ENCODE data around the gene RNF5.

RNF5 gene

DNA sequence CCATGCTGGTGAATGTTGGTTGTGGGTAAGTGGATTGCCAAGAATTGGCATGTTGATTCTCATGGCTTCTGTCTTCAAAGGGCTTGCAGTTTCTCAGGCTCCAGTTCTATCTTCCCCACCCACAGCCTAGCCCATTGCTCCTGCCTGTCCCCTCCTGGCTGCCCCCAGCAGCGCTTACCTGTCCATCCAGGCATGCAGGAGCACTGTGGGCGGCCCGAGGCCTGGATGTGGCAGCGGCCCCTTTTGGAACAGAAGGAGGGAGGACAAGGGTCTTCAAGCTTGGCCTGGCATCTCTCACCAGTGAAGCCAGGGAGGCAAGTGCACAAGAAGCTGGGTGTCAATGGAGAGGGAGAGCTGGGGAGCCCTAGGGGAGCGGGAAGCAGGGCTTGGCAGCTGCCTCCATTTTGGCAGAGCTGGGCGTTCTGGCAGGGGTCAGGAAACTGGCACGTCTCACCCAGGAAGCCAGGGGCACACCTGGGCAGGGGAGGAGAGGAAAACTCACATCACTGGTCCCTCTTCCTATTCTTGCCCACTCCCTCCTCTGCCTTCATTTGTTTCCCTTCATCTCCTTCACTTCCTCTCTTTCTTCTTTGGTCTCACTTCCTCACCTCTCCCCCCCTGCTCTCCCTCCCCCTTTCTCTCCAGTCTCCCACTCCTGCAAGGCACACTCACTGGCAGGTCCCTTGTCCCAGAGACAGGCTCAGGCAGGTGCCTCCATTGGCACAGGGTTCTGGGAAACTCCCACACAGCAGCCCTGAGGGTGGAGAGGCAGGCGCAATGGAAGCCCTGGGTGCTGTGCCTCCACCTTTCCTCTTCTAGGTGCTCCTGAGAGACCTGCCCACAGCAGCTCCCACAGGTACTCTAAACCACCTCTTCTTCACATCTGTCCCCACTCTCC, 44.4 kb downstream of the RNF5 start:
- Mint-ChIP-seq H3K9me3 (no peaks in the 10 kb centered on the region), H3K4me3 (no peak overlapping the region), H3K4me1 (ENCODE audit: low read depth in 2 of 2) (no peaks in the 10 kb centered on the region), H3K27me3 (peaks cover 0 to 34% of the 10 kb centered on the region in 2 donors), H3K36me3 (ENCODE audit: insufficient read depth) (no peaks in the 10 kb centered on the region), H3K27ac (no peak overlapping the region)
- DNase-seq (no peak), ATAC-seq (replicated peaks) (no peak)

DNA sequence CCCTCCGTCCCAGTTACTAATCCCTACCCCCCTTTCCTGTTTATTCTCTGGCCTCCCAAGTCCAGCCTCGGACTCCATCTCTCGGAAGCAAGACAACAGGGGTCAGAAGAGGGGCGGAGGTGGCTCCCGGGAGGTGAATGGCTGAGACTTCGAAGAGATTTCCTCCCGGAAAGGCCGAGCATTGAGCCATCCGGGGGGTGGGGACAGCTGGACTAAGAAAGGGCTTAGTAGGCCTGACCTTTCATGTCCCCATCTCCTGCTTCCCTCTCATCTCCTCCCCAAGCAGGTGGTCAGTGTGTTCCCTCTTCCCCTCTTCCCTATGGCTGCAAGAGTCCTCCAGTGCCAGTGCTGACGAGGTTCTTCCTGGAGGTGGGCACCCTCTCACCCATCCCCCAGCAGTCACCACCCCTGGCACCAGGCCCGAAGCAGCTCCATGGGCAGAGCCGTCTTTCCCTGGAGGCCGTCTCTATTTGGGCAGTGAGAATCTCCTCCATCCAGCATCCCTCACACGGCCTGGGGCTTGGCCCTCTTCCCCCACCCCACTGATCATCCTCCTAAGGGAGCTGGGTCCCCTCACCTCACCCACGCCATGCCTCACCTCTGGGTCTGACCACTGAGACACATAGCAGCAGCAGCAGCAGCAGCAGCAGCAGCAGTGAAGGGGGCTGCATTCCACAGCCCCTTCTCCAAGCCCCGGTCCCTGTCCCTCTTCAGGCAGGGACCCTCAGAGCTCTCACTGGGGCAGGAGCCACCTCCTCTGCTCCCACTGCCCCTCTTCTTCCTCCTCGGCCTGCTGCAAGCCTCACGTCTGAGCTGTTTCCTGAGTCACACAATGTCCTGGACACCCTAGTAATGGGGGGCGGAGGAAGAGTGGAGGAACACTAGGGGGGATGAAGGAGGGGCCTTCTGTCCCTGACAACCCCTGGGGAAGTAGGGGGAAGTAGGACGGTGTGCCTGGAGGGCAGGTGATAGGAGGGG, 45.3 kb downstream of the RNF5 start, which contains the start of gene NOTCH4:
Gene NOTCH4 (minus strand): TSS at position 810 of the 978 bp plus-strand sequence. CDS start 139 bp downstream, at position 671.
- H3K4me3 Mint-ChIP-seq: no peak within 1 kb of the TSS
- no peak for DNase-seq
- H3K27me3 Mint-ChIP-seq: peaks cover 0 to 34% of the 10 kb centered on the region in 2 donors
- no peak for ATAC-seq (replicated peaks)
- peak within 1 kb of the TSS; percentile 16 to 22 for H3K27ac Mint-ChIP-seq
- no peaks in the 10 kb centered on the region for H3K4me1 Mint-ChIP-seq (ENCODE audit: low read depth in 2 of 2)
- no peaks in the 10 kb centered on the region for H3K9me3 Mint-ChIP-seq
- H3K36me3 Mint-ChIP-seq (ENCODE audit: insufficient read depth): no peaks in the 10 kb centered on the region

DNA sequence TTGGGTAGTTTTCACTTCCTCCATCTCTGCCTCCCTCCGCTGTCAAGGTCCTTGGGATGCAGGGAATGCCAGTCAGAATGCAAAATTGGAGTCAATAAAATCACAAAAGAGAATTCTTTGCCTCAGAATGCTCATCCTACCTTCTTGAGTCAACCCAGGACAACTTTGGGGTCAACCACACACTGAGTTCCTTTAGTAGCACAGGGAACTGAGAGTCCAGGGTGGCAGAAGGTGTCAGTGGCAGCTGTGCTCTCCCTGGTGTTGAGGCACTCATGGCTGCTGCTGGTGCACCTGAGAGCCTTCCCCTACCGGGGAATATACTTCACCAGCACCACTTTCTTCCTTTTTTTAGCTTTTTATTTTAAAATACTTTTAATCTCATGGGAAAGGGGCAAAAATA, 46.5 kb downstream of the RNF5 start:
- no peaks in the 10 kb centered on the region for H3K9me3 Mint-ChIP-seq
- H3K36me3 Mint-ChIP-seq (ENCODE audit: insufficient read depth): no peaks in the 10 kb centered on the region
- no peak overlapping the region for H3K4me3 Mint-ChIP-seq
- no peaks in the 10 kb centered on the region for H3K4me1 Mint-ChIP-seq (ENCODE audit: low read depth in 2 of 2)
- H3K27me3 Mint-ChIP-seq: peaks cover 0 to 26% of the 10 kb centered on the region in 2 donors
- ATAC-seq (replicated peaks) (no peak), DNase-seq (no peak)
- peak overlapping the region in 1 of 2 donors; percentile 22 for H3K27ac Mint-ChIP-seq

DNA sequence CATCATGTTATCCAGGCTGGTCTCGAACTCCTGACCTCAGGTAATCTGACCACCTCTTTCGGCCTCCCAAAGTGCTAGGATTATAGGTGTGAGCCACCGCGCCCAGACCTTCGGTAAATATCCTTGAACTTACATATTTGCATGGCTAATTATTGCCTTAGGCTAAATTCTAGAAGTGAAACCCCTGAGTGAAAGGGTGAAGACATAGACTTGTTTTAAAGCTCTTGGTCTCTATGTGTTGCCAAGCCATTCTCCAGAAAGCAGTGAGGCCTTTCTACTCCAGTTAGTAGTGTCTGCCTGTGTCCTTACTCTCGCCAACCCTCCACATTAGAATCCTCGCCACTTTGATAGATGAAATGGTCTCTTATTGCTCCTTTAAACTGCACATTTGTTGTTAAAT, 48.2 kb downstream of the RNF5 start:
- Mint-ChIP-seq H3K4me3 (no peak overlapping the region), H3K27me3 (peaks cover 0 to 18% of the 10 kb centered on the region in 2 donors), H3K27ac (no peak overlapping the region), H3K4me1 (ENCODE audit: low read depth in 2 of 2) (no peaks in the 10 kb centered on the region), H3K36me3 (ENCODE audit: insufficient read depth) (no peaks in the 10 kb centered on the region), H3K9me3 (no peaks in the 10 kb centered on the region)
- no peak for DNase-seq
- ATAC-seq (replicated peaks): no peak

All from effector memory CD8-positive, alpha-beta T cell (primary cell).